K562 (cell line): ENCODE data around the gene PRRG4. TPM values are rescaled to one million over a fixed set of nuclear protein-coding genes. Genes with fewer than 3 reads are reported as not detected.
A peak's percentile ranks its signal among the peaks of the same experiment; 100 is the strongest.

ENCODE experiments used
- ATAC-seq: fragments of 200-7000 bp; cut with Tn5 transposase; 3 replicates; pipeline ENCODE4 v1.9.1; 2020; ENCODE audit warnings: moderate library complexity
- BruUV-seq: library from RNA; stranded (reverse); fragments of 400-500 nt; replicated peaks from 2 replicates; lab custom pipeline; 2021; lab: Mats Ljungman, UMichigan
- CTCF ChIA-PET: fragments of 300-600 bp; formaldehyde crosslinking; extraction: SDS; loops from one replicate; lab custom pipeline; 2021; ENCODE audit warnings: low intra/inter-chr PET ratio; lab: Yijun Ruan, JAX
- POLR2A ChIA-PET: fragments of 300-600, 350-650 bp; sonication (Branson Sonifier 250); formaldehyde crosslinking; extraction: SDS; loops from one replicate; lab custom pipeline; 2021; ENCODE audit warnings: antibody characterized with exemption, inconsistent platforms; lab: Yijun Ruan, JAX
- DNase-seq, 4 experiments: peaks; one replicate each; pipeline versions ENCODE4 v3.0.0 to v3.0.0-alpha.2; 2011 to 2018; ENCODE audit warnings: low spot score in 3 of 4, mixed read lengths in 3 of 4; ENCODE audit errors: extremely low read depth in 1 of 4
- FAIRE-seq: peaks from 2 replicates; lab custom pipeline; 2011; peaks lifted over from hg19 to GRCh38; lab: Jason Lieb, UNC
- H2AFZ ChIP-seq: 2 replicates; pipeline ENCODE4 v1.6.0; 2011; ENCODE audit warnings: low read depth, low read length, control low read depth, inconsistent platforms
- H3K27ac ChIP-seq: fragments of 200-600 bp; 3 replicates; pipeline ENCODE4 v1.8.0; 2011; ENCODE audit warnings: low read depth, mild to moderate bottlenecking, control low read depth, inconsistent platforms, low read length, moderate library complexity, mixed read lengths; ENCODE audit errors: extremely low read depth
- H3K27me3 ChIP-seq, 2 experiments: fragments of 300-600 bp in 1 of 2; 2 replicates in 1 of 2; 3 replicates in 1 of 2; pipeline versions ENCODE4 v1.6.0 to v1.8.0; 2011; ENCODE audit warnings: inconsistent platforms in 2 of 2, low read length in 2 of 2, mild to moderate bottlenecking in 1 of 2, mixed read lengths in 1 of 2, moderate library complexity in 1 of 2; ENCODE audit not compliant: control insufficient read depth in 2 of 2, insufficient read depth in 2 of 2
- H3K36me3 ChIP-seq: fragments of 300-600 bp; 3 replicates; pipeline ENCODE4 v1.8.0; 2011; ENCODE audit warnings: mild to moderate bottlenecking, low read length, inconsistent platforms; ENCODE audit not compliant: control insufficient read depth, insufficient read depth
- H3K4me1 ChIP-seq, 2 experiments: fragments of 200-600 bp in 1 of 2; replicated peaks in 1 of 2; 2 replicates in 1 of 2; 3 replicates in 1 of 2; pipeline versions ENCODE4 v1.5.1 to v1.8.0; 2011; ENCODE audit warnings: inconsistent platforms in 2 of 2, low read length in 2 of 2, mild to moderate bottlenecking in 1 of 2, mixed read lengths in 1 of 2, moderate library complexity in 1 of 2; ENCODE audit not compliant: control insufficient read depth in 2 of 2, insufficient read depth in 2 of 2
- H3K4me2 ChIP-seq: 2 replicates; pipeline ENCODE4 v1.6.1; 2011; ENCODE audit warnings: low read length, control low read depth, inconsistent platforms, mixed read lengths; ENCODE audit not compliant: insufficient read depth
- H3K4me3 ChIP-seq: fragments of 200-600 bp; sonication (generic), shearing (Covaris generic); 2 replicates; pipeline ENCODE4 v1.5.1; 2016; ENCODE audit warnings: control low read depth, inconsistent platforms
- H3K79me2 ChIP-seq: fragments of 200-600 bp; 3 replicates; pipeline ENCODE4 v1.8.0; 2011; ENCODE audit warnings: low read length, inconsistent platforms; ENCODE audit not compliant: control insufficient read depth, insufficient read depth
- H3K9ac ChIP-seq, 2 experiments: 2 replicates each; pipeline versions ENCODE4 v1.6.0 to v1.6.1; 2011; ENCODE audit warnings: low read depth in 2 of 2, low read length in 2 of 2, control low read depth in 1 of 2, inconsistent platforms in 1 of 2, mild to moderate bottlenecking in 1 of 2, mixed read lengths in 1 of 2; ENCODE audit not compliant: insufficient read depth in 1 of 2
- H3K9me1 ChIP-seq: one replicate; pipeline ENCODE4 v1.6.0; 2011; ENCODE audit warnings: inconsistent platforms, mild to moderate bottlenecking, low read length, moderate library complexity; ENCODE audit not compliant: control insufficient read depth, insufficient read depth
- H3K9me3 ChIP-seq: replicated peaks from 2 replicates; pipeline ENCODE4 v1.5.1; 2011; ENCODE audit warnings: low read depth, low read length, inconsistent platforms; ENCODE audit not compliant: control insufficient read depth, insufficient read depth
- H4K20me1 ChIP-seq: replicated peaks from 2 replicates; pipeline ENCODE4 v1.6.1; 2011; ENCODE audit warnings: low read length, inconsistent platforms, mixed read lengths; ENCODE audit not compliant: control insufficient read depth, insufficient read depth
- BRD9 ChIP-seq: fragments of 450-650 bp; IDR thresholded peaks from 2 replicates; pipeline ENCODE4 v1.6.1; 2018; ENCODE audit warnings: low read depth; ENCODE audit not compliant: partially characterized antibody
- CHD1 ChIP-seq: fragments of 200-600 bp; sonication (generic); IDR thresholded peaks from one replicate; pipeline ENCODE4 v1.6.1; 2012; ENCODE audit warnings: mild to moderate bottlenecking, moderate library complexity, low read length, inconsistent platforms
- NFRKB ChIP-seq: fragments of 450-650 bp; IDR thresholded peaks from 2 replicates; pipeline ENCODE4 v1.6.1; 2016; ENCODE audit warnings: low read depth
- RBBP5 ChIP-seq: fragments of 200-600 bp; sonication (generic); IDR thresholded peaks from 2 replicates; pipeline ENCODE4 v1.6.1; 2012; ENCODE audit warnings: borderline replicate concordance, mild to moderate bottlenecking, low read length, control low read depth, inconsistent platforms; ENCODE audit not compliant: insufficient read depth, poor library complexity, severe bottlenecking
- TAF1 ChIP-seq: IDR thresholded peaks from 2 replicates; pipeline ENCODE4 v1.6.1; 2011; ENCODE audit warnings: mild to moderate bottlenecking, low read length, moderate library complexity; ENCODE audit not compliant: insufficient read depth, control insufficient read depth, severe bottlenecking; ENCODE audit errors: extremely low read depth
- TAF9B ChIP-seq: fragments of 450-650 bp; IDR thresholded peaks from 2 replicates; pipeline ENCODE4 v1.6.1; 2018; ENCODE audit warnings: mild to moderate bottlenecking; ENCODE audit not compliant: partially characterized antibody
- ZNF561 ChIP-seq: fragments of 450-650 bp; formaldehyde crosslinking; conservative IDR thresholded peaks from 2 replicates; pipeline ENCODE4 v1.4.0; 2020; ENCODE audit warnings: mild to moderate bottlenecking, moderate library complexity
- WGBS: fragments of 100-300 bp; shearing (Covaris generic); methylation state at CpG from one replicate; pipeline ENCODE4 v1.1.6; 2016; ENCODE audit warnings: low coverage, mixed read lengths; ENCODE audit not compliant: insufficient coverage; ENCODE audit errors: missing lambda C conversion rate; 5-methylcytosine and 5-hydroxymethylcytosine counted together
- in situ Hi-C: fragments of 300-500 bp; cut with MboI; formaldehyde crosslinking; loops from 4 replicates; pipeline ENCODE4 v1.15.0; 2018; ENCODE audit warnings: inconsistent platforms, mixed read lengths
- intact Hi-C: fragments of 100-400 bp; cut with micrococcal nuclease; formaldehyde crosslinking; loops from 2 replicates; pipeline ENCODE4 v1.14.2; 2022
- polyA plus RNA-seq, 8 experiments: library from polyadenylated mRNA; depleted of rRNA in 4 of 8; stranded (reverse) in 5 of 8; unstranded in 3 of 8; fragments of >200 nt; fragmentation: Nextera tagmentation in 2 of 8; fragmentation: Illumina TruSeq in 1 of 8; extraction: Ambion mirVana in 2 of 8; extraction: Trizol in 1 of 8; gene quantifications; 2 replicates each; pipeline versions ENCODE4 v1.2.1 to v1.2.3, GENCODE V29; 2011 to 2014; ENCODE audit warnings: inconsistent platforms in 1 of 8, missing spikeins in 1 of 8
- total RNA-seq, 7 experiments: library from RNA; depleted of rRNA in 6 of 7; stranded (reverse); fragments of >200 nt in 6 of 7; fragmentation: Illumina TruSeq in 2 of 7; extraction: Trizol in 2 of 7; gene quantifications; 2 replicates each; pipeline versions ENCODE4 v1.2.1 to v1.2.3, GENCODE V29; 2011 to 2021; ENCODE audit warnings: low replicate concordance in 1 of 7
- TF ChIP-seq, protein P1 (sequence below): fragments of 150-350 bp; IDR thresholded peaks from 2 replicates; pipeline ENCODE4 v1.6.1; 2014; ENCODE audit warnings: low read depth, mild to moderate bottlenecking, low read length, borderline replicate concordance

Gene PRRG4
- total and polyA plus RNA-seq, 9 of the 15 experiments (the other 6 are each of a cell fraction or from before 2014, with no cell fraction given): not detected

DNA sequence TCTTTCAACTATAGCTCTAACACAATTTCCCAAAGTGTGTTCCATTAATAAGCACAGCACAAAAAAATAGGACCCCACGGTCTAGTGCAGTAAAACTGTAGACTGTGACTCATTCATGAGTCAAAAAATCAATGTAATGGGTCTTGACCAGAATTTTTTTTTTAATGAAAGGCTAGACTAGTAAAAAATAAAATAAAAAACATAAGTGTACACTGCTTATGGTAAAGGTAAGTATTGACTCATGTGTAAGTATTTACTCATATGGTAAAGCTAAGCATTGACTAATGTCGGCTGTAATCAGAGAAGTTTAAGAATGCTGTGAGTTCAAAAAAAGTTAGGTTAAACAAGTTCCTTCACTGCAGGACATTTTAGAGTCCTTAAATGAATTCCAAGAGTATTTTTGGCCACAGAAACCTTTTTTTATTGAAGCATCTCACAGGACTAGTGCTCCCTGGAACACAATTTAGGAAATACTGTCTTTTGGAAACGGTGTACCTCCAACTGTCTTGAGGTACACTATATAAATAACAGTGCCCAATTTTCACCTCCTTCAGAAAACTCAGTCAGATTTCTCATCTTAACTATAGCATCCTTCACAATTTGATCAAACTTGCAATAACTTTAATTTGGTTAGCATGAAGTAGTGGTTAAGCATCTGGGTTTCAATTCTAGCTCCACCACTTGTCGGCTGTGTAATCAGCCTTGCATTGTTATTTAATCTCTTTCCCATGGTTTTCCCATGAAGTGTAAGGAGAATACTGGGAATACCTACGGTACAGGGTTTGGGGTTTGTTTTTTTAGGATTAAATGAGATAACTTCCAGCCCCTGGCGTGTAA, 37.4 kb upstream of the PRRG4 start:
- no peak overlapping the region for H3K4me2 ChIP-seq
- H3K79me2 ChIP-seq: no peaks in the 10 kb centered on the region
- H4K20me1 ChIP-seq: no peaks in the 10 kb centered on the region
- POLR2A ChIA-PET: no interaction called here
- H3K27ac ChIP-seq: no peak overlapping the region
- H3K9me1 ChIP-seq: no peaks in the 10 kb centered on the region
- no peak for DNase-seq
- H3K9ac ChIP-seq: no peak overlapping the region
- no peaks in the 10 kb centered on the region for H3K36me3 ChIP-seq
- 0% methylated on average over 6 of the region's 6 CpGs for WGBS
- H3K4me1 ChIP-seq: no peaks in the 10 kb centered on the region; a peak in 1 of 5 replicates
- no peak overlapping the region for H2AFZ ChIP-seq
- H3K27me3 ChIP-seq: peaks cover 10 to 26% of the 10 kb centered on the region in 2 experiments
- no peaks in the 10 kb centered on the region for H3K9me3 ChIP-seq
- FAIRE-seq: no peak
- CTCF ChIA-PET: interaction anchor here (0.8 to 2.4 kb wide), 6 partner anchors 79 to 469 kb away, joined by 3 to 17 read pairs (median 6); no protein-coding TSS in a partner anchor
- peak; percentile 26; the same call in 2 of the 3 replicates for ATAC-seq
- in situ Hi-C loops (loop anchor here (5.0 kb wide), 1 partner anchor 470 kb away; no protein-coding TSS in a partner anchor), intact Hi-C loops (loop anchor here (1.0 to 5.0 kb wide), 5 partner anchors 40 to 470 kb away; no protein-coding TSS in a partner anchor)
- BruUV-seq: no TSS peak
- no peak overlapping the region for H3K4me3 ChIP-seq
- TF ChIP-seq BRD9 (no peak), CHD1 (no peak), NFRKB (no peak), RBBP5 (no peak), TAF1 (no peak), TAF9B (no peak), ZNF561 (CRISPR knock-in tag) (no peak)
- TF ChIP-seq, protein P1, sequence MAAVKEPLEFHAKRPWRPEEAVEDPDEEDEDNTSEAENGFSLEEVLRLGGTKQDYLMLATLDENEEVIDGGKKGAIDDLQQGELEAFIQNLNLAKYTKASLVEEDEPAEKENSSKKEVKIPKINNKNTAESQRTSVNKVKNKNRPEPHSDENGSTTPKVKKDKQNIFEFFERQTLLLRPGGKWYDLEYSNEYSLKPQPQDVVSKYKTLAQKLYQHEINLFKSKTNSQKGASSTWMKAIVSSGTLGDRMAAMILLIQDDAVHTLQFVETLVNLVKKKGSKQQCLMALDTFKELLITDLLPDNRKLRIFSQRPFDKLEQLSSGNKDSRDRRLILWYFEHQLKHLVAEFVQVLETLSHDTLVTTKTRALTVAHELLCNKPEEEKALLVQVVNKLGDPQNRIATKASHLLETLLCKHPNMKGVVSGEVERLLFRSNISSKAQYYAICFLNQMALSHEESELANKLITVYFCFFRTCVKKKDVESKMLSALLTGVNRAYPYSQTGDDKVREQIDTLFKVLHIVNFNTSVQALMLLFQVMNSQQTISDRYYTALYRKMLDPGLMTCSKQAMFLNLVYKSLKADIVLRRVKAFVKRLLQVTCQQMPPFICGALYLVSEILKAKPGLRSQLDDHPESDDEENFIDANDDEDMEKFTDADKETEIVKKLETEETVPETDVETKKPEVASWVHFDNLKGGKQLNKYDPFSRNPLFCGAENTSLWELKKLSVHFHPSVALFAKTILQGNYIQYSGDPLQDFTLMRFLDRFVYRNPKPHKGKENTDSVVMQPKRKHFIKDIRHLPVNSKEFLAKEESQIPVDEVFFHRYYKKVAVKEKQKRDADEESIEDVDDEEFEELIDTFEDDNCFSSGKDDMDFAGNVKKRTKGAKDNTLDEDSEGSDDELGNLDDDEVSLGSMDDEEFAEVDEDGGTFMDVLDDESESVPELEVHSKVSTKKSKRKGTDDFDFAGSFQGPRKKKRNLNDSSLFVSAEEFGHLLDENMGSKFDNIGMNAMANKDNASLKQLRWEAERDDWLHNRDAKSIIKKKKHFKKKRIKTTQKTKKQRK: no peak
